HG03432 (cell line): ENCODE measurements around the gene FAM199X.
"Not testable (repeated sequence)": the region's sequence is repeated elsewhere in the genome, so short reads cannot be mapped to it uniquely, and the experiment has no call there.

Experiments used
- ATAC-seq: cut with Tn5 transposase; IDR thresholded peaks from one replicate; pipeline ENCODE4 v1.9.1; 2021; ENCODE audit warnings: mild to moderate bottlenecking, moderate library complexity; ENCODE audit not compliant: unreplicated experiment

FAM199X gene

GRCh38 chrX:104187931-104188330 is 21.7 kb downstream of the FAM199X start:
- no peak for ATAC-seq

- no peak for ATAC-seq
Measured at GRCh38 chrX:104189837-104190236, 23.6 kb downstream of the FAM199X start.

- no peak for ATAC-seq
Measured at GRCh38 chrX:104193485-104193884, 27.2 kb downstream of the FAM199X start.

- peak; percentile 48 for ATAC-seq
Measured at GRCh38 chrX:104195013-104195412, 28.8 kb downstream of the FAM199X start.

GRCh38 chrX:104195489-104196084 is 29.3 kb downstream of the FAM199X start:
- ATAC-seq = peak; percentile 71

GRCh38 chrX:104205548-104205947 is 39.3 kb downstream of the FAM199X start:
- ATAC-seq = no peak

GRCh38 chrX:104211187-104211586 is 44.9 kb downstream of the FAM199X start:
- ATAC-seq = no peak

- ATAC-seq = not testable (repeated sequence)
Measured at GRCh38 chrX:104230060-104230459, 63.8 kb downstream of the FAM199X start.
